Skeletal muscle tissue (tissue), 4 donors: Measurements from ENCODE around the gene CCDC134. TPM values are rescaled to one million over a fixed set of nuclear protein-coding genes. Genes with fewer than 3 reads are reported as not detected.

Experiments
- H3K27ac ChIP-seq: one replicate; pipeline ENCODE4 v1.7.0; 2013; ENCODE audit warnings: mild to moderate bottlenecking, low read depth, low read length, inconsistent platforms
- H3K27me3 ChIP-seq, 3 donors: one replicate each; pipeline ENCODE4 v1.7.0; 2013; ENCODE audit warnings: low read length in 3 of 3; ENCODE audit not compliant: control insufficient read depth in 3 of 3, insufficient read depth in 3 of 3
- H3K36me3 ChIP-seq, 3 donors: one replicate each; pipeline ENCODE4 v1.7.0; 2013; ENCODE audit warnings: low read length in 3 of 3; ENCODE audit not compliant: control insufficient read depth in 3 of 3, insufficient read depth in 3 of 3
- H3K4me1 ChIP-seq, 3 donors: one replicate each; pipeline ENCODE4 v1.7.0; 2013; ENCODE audit warnings: low read length in 3 of 3, mild to moderate bottlenecking in 3 of 3; ENCODE audit not compliant: control insufficient read depth in 3 of 3, insufficient read depth in 3 of 3
- H3K4me3 ChIP-seq, 3 donors: one replicate each; pipeline ENCODE4 v1.7.0; 2013; ENCODE audit warnings: low read length in 3 of 3
- H3K9ac ChIP-seq, 3 donors: one replicate each; pipeline ENCODE4 v1.7.0; 2013; ENCODE audit warnings: low read length in 3 of 3, mild to moderate bottlenecking in 3 of 3, moderate library complexity in 2 of 3, low read depth in 1 of 3
- H3K9me3 ChIP-seq, 3 donors: one replicate each; pipeline ENCODE4 v1.7.0; 2013; ENCODE audit warnings: low read length in 3 of 3; ENCODE audit not compliant: control insufficient read depth in 3 of 3
- total RNA-seq: library from RNA; depleted of rRNA; stranded (reverse); fragments of >200 nt; gene quantifications from one replicate; pipeline ENCODE4 v1.2.3, GENCODE V29; 2014
- donor health status: Osteomylitis.

Gene CCDC134
- total RNA-seq, 1 donor from 2014 or later, result 30.3 TPM

DNA sequence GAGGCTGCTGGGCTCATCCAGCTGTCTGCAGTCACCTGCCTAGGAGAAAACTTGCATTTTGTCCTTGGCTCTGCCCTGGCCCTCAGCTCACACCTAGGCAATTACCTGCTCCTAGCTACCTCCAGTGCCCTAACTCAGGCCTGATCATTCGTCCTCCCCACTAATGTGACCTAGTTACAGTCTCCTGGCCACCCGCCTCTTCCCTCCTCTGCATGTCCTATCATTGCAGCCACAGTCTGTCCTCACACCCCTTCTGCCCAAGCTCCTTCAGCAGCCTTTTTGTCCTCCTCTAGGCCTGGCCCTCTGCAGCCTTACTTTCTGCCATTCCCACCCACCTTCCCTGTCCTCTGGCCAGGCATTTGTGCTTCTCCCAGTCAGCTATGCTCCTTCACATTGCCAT lies 17.7 kb upstream of the CCDC134 start:
- Histone ChIP-seq H3K27ac (no peak overlapping the region), H3K4me1 (no peaks in the 10 kb centered on the region), H3K27me3 (no peaks in the 10 kb centered on the region), H3K9ac (no peak overlapping the region), H3K9me3 (no peaks in the 10 kb centered on the region), H3K36me3 (no peaks in the 10 kb centered on the region), H3K4me3 (no peak overlapping the region)

DNA sequence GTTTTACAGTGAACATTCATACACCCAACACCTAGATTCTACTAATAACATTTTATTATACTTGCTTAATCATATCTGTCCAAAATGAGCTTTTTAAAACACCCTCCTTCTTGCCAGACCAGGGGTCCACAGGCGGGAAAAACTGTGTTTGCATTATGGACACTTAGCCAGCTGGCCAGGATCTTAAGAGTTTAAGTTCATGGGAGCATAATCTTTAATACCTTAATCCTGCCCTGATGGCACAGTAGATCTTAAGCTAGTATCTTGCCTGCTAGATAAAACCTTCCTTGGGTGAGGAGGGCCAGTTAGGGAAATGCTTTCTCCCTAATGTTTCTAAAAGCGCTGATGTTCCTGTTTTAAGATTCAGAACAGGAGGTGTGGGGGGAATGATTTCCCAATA lies 13.1 kb upstream of the CCDC134 start:
- Histone ChIP-seq H3K4me1 (no peaks in the 10 kb centered on the region), H3K27me3 (no peaks in the 10 kb centered on the region), H3K27ac (no peak overlapping the region), H3K9ac (no peak overlapping the region), H3K36me3 (no peaks in the 10 kb centered on the region), H3K4me3 (no peak overlapping the region), H3K9me3 (no peaks in the 10 kb centered on the region)

DNA sequence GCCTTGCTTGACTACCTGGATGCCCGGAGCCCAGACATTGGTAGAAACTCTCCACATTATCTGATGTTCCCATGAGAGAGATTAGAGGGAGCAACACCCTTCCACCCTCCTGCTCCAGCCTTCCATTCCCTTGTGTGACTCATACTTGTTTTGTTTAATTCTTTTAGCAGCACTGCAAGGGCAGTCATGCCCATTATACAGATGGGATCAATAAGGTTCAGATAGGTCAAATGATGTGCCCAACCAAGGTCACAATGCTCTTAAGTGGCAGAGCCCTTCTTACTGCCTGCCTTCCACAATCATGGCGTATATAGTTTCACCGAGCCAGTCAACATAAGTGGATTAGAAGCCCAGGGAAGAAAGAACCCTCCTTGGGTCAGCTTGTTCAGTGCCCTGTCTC lies 6.6 kb upstream of the CCDC134 start:
- Histone ChIP-seq H3K36me3 (no peaks in the 10 kb centered on the region), H3K4me3 (no peak overlapping the region), H3K27ac (no peak overlapping the region), H3K27me3 (no peaks in the 10 kb centered on the region), H3K9ac (no peak overlapping the region), H3K9me3 (no peaks in the 10 kb centered on the region), H3K4me1 (peaks cover 0 to 1% (median 0%) of the 10 kb centered on the region in 3 donors)

DNA sequence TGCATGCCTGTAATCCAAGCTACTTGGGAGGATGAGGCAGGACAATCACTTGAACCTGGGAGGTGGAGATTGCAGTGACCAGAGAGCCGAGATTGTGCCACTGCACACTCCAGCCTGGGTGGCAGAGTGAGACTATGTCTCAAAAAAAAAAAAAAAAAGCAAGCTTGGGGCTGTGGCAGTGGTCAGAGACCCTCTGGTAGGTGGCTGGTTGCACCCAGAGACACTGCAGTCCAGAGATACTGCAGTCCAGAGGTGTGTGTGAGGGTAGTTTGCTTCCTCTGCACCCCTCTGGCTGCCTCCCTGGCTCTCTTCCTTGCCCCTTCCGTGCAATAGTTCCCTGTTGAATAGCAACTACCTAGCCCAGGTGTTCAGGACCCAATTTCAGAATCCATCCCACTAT lies 1.7 kb upstream of the CCDC134 start:
- H3K27me3 ChIP-seq, result no peaks in the 10 kb centered on the region
- H3K27ac ChIP-seq, result peak overlapping the region; percentile 96
- H3K4me1 ChIP-seq, result peaks cover 17 to 32% (median 24%) of the 10 kb centered on the region in 3 donors
- H3K9ac ChIP-seq, result peak overlapping the region in 1 of 3 donors; percentile 96
- H3K4me3 ChIP-seq, result no peak overlapping the region
- H3K9me3 ChIP-seq, result no peaks in the 10 kb centered on the region
- no peaks in the 10 kb centered on the region for H3K36me3 ChIP-seq

DNA sequence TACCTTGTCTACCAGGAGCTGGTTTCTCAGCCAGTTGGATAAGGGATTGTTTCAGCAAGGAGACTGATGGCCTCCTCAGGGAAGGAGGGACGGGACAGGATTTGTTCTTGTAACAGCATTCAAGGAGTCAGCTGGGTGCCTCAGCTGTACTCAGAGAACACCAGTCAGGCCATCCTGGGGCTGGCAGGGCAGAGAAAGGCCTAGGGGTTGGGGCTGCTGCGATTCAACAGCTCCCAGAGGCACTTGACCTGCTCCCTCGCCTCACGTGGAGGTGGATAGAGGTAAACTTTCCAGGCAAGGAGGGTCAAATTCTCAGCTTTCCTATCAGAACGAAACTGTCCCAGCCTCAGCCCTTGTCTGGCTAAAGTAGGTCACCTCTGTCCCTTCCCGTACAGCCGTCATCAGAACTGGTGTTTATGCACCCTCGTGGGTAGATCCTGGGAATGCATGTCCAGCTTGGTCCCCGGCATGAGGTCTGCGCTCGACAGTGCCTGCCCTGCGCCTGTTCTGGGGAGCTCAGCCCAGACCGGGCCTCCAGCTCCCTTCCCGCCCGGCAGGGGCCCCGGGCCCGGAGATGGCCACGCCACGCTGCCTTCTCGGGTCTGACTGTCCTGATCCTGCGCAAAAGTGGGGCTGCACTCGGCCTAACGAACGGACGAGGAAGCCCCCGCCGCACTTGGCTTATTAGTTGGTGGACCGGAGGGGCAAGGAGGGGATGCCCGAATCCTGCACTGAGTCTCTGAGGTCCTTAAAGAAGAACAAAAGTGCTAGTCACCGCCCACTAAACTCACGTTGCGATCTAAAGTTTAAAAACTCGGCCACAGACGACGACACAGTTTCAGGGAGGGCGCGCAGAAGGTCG lies 762 bp upstream of the CCDC134 start:
- H3K9ac ChIP-seq, result peak overlapping the region; percentile 95 to 96 (median 95)
- peak overlapping the region; percentile 96 for H3K27ac ChIP-seq
- peaks cover 17 to 32% (median 24%) of the 10 kb centered on the region in 3 donors for H3K4me1 ChIP-seq
- H3K9me3 ChIP-seq, result no peaks in the 10 kb centered on the region
- no peaks in the 10 kb centered on the region for H3K36me3 ChIP-seq
- no peaks in the 10 kb centered on the region for H3K27me3 ChIP-seq
- peak overlapping the region; percentile 92 to 98 (median 96) for H3K4me3 ChIP-seq

DNA sequence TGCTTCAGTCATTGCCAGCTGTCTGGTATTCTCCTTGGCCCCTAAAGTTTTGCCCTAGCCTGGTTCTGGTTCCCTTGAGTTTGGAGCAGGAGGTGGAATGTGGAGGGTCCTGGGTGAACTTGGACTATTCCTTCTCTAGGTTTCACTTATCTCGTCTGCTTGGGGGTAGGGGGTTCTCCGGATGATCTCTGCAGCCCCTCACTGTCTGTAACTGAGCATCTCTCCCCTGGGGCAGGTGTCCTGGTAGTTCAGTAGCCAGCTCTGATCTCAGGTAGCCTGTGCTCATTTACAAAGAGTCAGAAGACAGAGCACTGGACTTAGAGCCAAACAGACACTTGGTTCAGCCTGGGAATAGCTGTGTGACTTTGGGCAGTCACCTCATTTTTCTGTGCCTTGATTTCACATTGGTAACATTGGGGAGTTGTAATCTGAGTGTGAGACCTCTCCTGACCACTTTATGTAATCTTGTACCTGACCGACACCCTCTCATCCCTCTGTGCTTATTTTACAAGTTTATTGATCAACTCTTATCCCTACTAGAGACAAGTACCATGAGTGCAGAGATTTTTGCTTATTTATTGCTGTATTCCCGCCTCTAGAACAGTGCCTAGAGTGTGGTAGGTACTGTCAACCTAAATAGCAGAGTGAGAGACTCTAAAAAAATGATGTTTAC lies 804 bp downstream of the CCDC134 start:
- H3K27me3 ChIP-seq, result no peaks in the 10 kb centered on the region
- peak overlapping the region; percentile 92 to 98 (median 96) for H3K4me3 ChIP-seq
- H3K4me1 ChIP-seq, result peaks cover 17 to 32% (median 24%) of the 10 kb centered on the region in 3 donors
- H3K9me3 ChIP-seq, result no peaks in the 10 kb centered on the region
- peak overlapping the region; percentile 95 to 96 (median 95) for H3K9ac ChIP-seq
- H3K36me3 ChIP-seq, result no peaks in the 10 kb centered on the region
- H3K27ac ChIP-seq, result peak overlapping the region; percentile 96

DNA sequence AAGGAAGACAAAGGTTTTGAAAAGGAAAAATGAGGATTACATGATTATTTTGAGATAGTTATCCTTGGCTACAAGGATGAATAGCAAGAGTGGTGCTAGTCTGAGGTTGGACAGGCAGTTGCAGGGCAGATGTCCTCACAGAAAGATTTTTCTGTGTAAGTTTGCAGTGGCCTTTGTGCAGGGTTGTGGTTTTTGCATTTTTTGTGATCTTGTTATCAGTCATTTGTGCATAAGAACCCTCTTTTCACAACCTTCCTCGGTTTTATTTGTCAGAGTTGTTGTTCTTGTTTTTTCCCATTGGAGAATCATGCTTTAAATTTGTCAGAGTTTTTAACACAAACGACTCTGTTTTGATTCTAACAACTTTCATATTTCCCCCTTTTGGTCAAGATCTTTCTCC lies 1.4 kb downstream of the CCDC134 start:
- peak overlapping the region; percentile 95 to 96 (median 95) for H3K9ac ChIP-seq
- no peak overlapping the region for H3K27ac ChIP-seq
- no peaks in the 10 kb centered on the region for H3K36me3 ChIP-seq
- peaks cover 17 to 32% (median 24%) of the 10 kb centered on the region in 3 donors for H3K4me1 ChIP-seq
- no peaks in the 10 kb centered on the region for H3K9me3 ChIP-seq
- H3K27me3 ChIP-seq, result no peaks in the 10 kb centered on the region
- H3K4me3 ChIP-seq, result peak overlapping the region; percentile 92 to 98 (median 96)

DNA sequence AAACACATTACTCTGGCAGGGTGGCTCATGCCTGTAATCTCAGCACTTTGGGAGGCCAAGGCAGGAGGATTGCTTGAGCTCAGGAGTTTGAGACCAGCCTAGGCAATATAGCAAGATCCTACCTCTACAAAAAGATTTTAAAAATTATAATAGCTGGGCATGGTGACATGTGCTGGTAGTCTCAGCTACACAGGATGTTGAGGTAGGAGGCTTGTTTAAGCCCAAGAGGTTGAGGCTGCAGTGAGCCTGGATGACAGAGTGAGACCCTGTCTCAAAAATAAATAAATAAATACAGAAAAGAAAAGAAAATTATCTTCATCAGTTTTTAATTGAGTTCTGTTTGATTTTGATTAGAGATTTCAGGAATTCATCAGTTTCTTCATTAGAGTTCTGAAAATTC lies 5.2 kb downstream of the CCDC134 start:
- Histone ChIP-seq H3K27ac (no peak overlapping the region), H3K9ac (no peak overlapping the region), H3K27me3 (no peaks in the 10 kb centered on the region), H3K9me3 (no peaks in the 10 kb centered on the region), H3K36me3 (peaks cover 9 to 12% (median 9%) of the 10 kb centered on the region in 3 donors), H3K4me1 (peaks cover 9 to 13% (median 11%) of the 10 kb centered on the region in 3 donors), H3K4me3 (no peak overlapping the region)

DNA sequence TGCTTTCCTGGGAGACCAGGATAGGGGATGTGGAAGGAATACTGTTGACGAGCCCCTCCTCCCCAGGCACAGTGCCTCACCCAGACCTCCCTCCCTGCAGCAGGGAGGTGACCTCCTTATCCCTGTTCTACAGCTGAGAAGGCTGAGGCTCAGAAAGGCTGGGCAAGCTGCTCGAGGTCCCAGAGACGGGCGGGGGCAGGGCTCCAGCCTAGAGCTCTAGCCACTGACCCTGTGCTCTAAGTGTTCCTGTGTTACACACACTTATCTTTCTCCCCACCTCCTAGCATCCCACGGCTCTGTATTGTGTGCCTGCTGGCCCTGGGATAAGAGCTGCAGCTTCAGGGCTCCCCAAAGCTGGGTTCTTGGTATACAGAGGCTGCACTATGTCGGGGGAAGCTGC lies 7.9 kb downstream of the CCDC134 start:
- peaks cover 15 to 25% (median 22%) of the 10 kb centered on the region in 3 donors for H3K36me3 ChIP-seq
- H3K27me3 ChIP-seq, result no peaks in the 10 kb centered on the region
- H3K4me3 ChIP-seq, result no peak overlapping the region
- no peak overlapping the region for H3K27ac ChIP-seq
- no peak overlapping the region for H3K9ac ChIP-seq
- no peaks in the 10 kb centered on the region for H3K9me3 ChIP-seq
- H3K4me1 ChIP-seq, result peaks cover 0 to 2% (median 0%) of the 10 kb centered on the region in 3 donors

DNA sequence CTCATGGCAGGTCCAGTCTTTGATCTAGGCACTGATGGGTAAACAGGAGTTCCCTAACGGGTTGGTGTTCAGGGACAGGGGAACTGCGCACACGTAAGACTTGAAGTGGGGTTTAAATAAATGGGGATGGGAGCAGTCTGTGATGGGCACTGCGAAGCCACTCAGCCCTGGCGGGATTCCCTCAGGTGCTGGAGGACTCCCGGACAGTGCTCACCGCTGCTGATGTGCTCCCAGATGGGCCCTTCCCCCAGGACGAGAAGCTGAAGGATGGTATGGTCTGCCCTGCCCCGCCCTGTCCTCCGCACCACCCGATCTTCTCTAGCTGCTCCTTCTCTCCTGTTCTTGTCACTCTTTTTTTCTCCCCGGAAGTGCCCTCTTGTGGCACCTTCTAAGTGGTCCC lies 9.5 kb downstream of the CCDC134 start:
- Histone ChIP-seq H3K36me3 (peaks cover 19 to 31% (median 28%) of the 10 kb centered on the region in 3 donors), H3K27me3 (no peaks in the 10 kb centered on the region), H3K27ac (no peak overlapping the region), H3K9ac (no peak overlapping the region), H3K4me1 (peaks cover 0 to 8% (median 2%) of the 10 kb centered on the region in 3 donors), H3K4me3 (no peak overlapping the region), H3K9me3 (no peaks in the 10 kb centered on the region)
